Upper lobe of left lung (tissue), 6 donors: Measurements from ENCODE around the gene HOXA7. TPM values are rescaled to one million over a fixed set of nuclear protein-coding genes. Genes with fewer than 3 reads are reported as not detected.

ENCODE experiments used
- ATAC-seq, 2 donors: fragments of 200-7000 bp; cut with Tn5 transposase; one replicate each; pipeline ENCODE4 v1.9.1; 2022; ENCODE audit warnings: mild to moderate bottlenecking in 2 of 2, moderate library complexity in 2 of 2; ENCODE audit not compliant: low FRiP score in 2 of 2
- DNase-seq, 2 donors: peaks; one replicate each; pipeline ENCODE4 v3.0.0-alpha.2; 2019 to 2020
- H3K27ac ChIP-seq, 4 donors: fragments of 200-600 bp; sonication (generic); one replicate each; pipeline ENCODE4 v1.5.1; 2016 to 2019
- H3K27me3 ChIP-seq, 4 donors: fragments of 200-600 bp; sonication (generic); one replicate each; pipeline ENCODE4 v1.5.1; 2017 to 2019
- H3K36me3 ChIP-seq, 4 donors: fragments of 200-600 bp; sonication (generic); one replicate each; pipeline ENCODE4 v1.5.1; 2016 to 2019
- H3K4me1 ChIP-seq, 4 donors: fragments of 200-600 bp; sonication (generic); one replicate each; pipeline ENCODE4 v1.5.1; 2018 to 2019
- H3K4me3 ChIP-seq, 4 donors: fragments of 200-600 bp; sonication (generic); one replicate each; pipeline ENCODE4 v1.5.1; 2017 to 2019; ENCODE audit warnings: mild to moderate bottlenecking in 2 of 4, moderate library complexity in 1 of 4
- H3K9me3 ChIP-seq, 4 donors: fragments of 200-600 bp; sonication (generic); one replicate each; pipeline ENCODE4 v1.5.1; 2018 to 2019
- EP300 ChIP-seq, 4 donors: sonication (generic); formaldehyde crosslinking; IDR thresholded peaks; one replicate each; pipeline ENCODE4 v1.5.1; 2017; ENCODE audit warnings: antibody characterized with exemption in 4 of 4, control low read depth in 2 of 4
- POLR2A ChIP-seq, 4 donors: fragments of 450-650 bp; IDR thresholded peaks; one replicate each; pipeline ENCODE4 v1.5.1; 2016 to 2017; ENCODE audit warnings: antibody characterized with exemption in 4 of 4, mild to moderate bottlenecking in 2 of 4
- POLR2AphosphoS5 ChIP-seq, 2 donors: sonication (generic); formaldehyde crosslinking; IDR thresholded peaks; one replicate each; pipeline ENCODE4 v1.5.1; 2017; ENCODE audit warnings: antibody characterized with exemption in 2 of 2
- WGBS, 2 donors: methylation state at CpG; one replicate each; pipeline ENCODE4 v1.1.5; 2017 to 2018; 5-methylcytosine and 5-hydroxymethylcytosine counted together
- total RNA-seq, 6 donors: library from RNA; depleted of rRNA in 4 of 6; stranded (reverse); fragments of >200 nt in 4 of 6; gene quantifications; one replicate each; pipeline versions ENCODE4 v1.1.0 to v1.2.1, GENCODE V29; 2016 to 2021
- TF ChIP-seq, protein P1 (sequence below), 6 experiments: fragments of 450-650 bp in 4 of 6; fragments of 200-600 bp in 2 of 6; sonication (generic) in 2 of 6; IDR thresholded peaks; one replicate each; pipeline ENCODE4 v1.5.1; 2016 to 2019; ENCODE audit warnings: antibody characterized with exemption in 6 of 6
- donor health status: DM: no; HTN: no; CAD: no; lungs with moderate emphysema.
- donor health status: DM: no; HTN: yes; CAD: no; lungs with severe emphysema.

HOXA7 gene
- total RNA-seq, 6 donors from 2014 or later, result 0.46 to 3.3 (median 2.5) TPM; not detected in 2

DNA sequence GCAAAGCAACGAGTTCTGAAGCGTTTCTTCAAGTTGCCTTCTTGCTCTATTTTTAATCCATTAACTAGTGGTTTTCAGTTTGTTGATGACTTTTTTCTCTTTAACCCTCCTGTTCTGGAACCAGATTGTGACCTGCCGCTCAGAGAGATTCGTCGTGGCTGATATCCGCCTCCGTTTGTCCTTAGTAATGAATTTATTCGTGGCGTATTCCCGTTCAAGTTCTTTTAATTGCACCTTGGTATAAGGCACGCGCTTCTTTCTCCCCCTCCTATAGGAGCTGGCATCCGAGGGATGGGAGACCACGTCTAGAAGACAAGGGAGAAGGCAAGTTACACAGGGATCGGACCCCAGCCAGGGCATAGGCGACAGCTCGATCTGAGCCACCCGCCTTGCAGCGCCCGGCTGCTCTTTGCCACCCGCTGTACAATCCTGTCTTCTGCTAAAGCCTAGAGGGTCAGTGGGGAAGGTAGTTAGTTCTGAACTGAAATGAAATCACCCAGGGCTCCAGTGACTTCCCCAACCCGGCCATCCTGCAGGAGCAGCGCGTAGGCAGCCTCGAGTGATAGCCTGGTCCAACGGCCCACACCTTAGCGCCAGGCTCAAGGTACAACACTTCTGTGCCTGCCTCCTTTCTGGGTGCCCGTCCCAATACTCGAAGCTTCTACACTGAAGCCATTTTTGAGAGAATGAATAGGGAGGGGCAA lies 41.8 kb upstream of the HOXA7 start:
- peak overlapping the region in 1 of 4 donors; percentile 43 for H3K4me3 ChIP-seq
- no peaks in the 10 kb centered on the region for H3K9me3 ChIP-seq
- TF ChIP-seq, protein P1, sequence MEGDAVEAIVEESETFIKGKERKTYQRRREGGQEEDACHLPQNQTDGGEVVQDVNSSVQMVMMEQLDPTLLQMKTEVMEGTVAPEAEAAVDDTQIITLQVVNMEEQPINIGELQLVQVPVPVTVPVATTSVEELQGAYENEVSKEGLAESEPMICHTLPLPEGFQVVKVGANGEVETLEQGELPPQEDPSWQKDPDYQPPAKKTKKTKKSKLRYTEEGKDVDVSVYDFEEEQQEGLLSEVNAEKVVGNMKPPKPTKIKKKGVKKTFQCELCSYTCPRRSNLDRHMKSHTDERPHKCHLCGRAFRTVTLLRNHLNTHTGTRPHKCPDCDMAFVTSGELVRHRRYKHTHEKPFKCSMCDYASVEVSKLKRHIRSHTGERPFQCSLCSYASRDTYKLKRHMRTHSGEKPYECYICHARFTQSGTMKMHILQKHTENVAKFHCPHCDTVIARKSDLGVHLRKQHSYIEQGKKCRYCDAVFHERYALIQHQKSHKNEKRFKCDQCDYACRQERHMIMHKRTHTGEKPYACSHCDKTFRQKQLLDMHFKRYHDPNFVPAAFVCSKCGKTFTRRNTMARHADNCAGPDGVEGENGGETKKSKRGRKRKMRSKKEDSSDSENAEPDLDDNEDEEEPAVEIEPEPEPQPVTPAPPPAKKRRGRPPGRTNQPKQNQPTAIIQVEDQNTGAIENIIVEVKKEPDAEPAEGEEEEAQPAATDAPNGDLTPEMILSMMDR (IDR thresholded peaks at IDR 0.05), result no peak
- TF ChIP-seq POLR2A (IDR thresholded peaks at IDR 0.05) (no peak), POLR2AphosphoS5 (IDR thresholded peaks at IDR 0.05) (no peak), EP300 (IDR thresholded peaks at IDR 0.05) (no peak)
- H3K36me3 ChIP-seq, result no peaks in the 10 kb centered on the region
- peaks cover 3 to 92% (median 60%) of the 10 kb centered on the region in 4 donors for H3K27me3 ChIP-seq
- H3K27ac ChIP-seq, result no peak overlapping the region
- peaks cover 26 to 42% (median 31%) of the 10 kb centered on the region in 4 donors for H3K4me1 ChIP-seq
- 13 to 15% methylated on average over 29 of the region's 29 CpGs for WGBS, 2 donors
- DNase-seq (peak in 1 of 2 donors; percentile 46), ATAC-seq (no peak)

DNA sequence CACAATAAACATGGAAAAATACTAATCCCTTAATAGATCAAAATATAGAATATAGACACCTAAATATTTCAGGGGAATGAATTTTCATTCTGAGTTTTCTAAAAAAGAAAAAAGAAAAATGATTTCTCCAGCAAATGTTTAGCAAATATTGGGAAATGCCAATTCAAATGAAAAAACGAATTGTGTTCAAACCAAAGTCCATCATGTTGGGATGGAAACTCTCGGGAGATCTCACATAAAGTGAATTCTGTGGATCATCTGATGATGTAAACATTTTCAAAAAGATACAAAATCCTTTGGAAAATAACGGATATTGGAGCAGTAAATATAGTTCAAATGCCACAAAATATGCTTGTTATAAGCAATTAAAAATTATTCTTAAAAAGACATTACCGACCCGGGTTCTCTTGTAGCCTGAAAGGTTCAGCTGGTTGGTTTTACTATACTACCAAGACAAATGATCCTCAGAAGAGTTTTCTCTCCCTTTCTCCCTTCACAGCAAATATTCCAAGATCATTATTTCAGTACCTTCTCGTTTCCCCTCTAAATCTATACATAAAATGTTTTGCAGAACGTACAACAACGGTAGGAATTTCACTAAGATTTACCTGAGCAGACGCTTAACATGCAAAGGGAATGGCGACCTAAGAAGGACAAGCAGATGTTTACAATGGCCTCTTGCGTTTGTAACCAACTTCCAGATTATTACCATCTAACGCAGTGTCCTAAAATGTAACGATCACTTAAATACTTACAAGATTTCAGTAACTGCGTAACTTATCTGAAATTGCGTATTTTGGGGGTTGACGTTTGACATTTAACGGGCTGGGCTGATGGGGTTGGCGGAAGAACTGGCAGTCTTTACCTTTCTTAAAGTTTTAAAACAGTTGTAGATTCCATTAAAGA lies 40.9 kb upstream of the HOXA7 start:
- DNase-seq, result no peak
- no peak overlapping the region for H3K4me3 ChIP-seq
- H3K9me3 ChIP-seq, result no peaks in the 10 kb centered on the region
- 18 to 21% methylated on average over 18 of the region's 18 CpGs for WGBS, 2 donors
- no peaks in the 10 kb centered on the region for H3K36me3 ChIP-seq
- no peak overlapping the region for H3K27ac ChIP-seq
- TF ChIP-seq POLR2A (IDR thresholded peaks at IDR 0.05) (no peak), EP300 (IDR thresholded peaks at IDR 0.05) (no peak), POLR2AphosphoS5 (IDR thresholded peaks at IDR 0.05) (no peak)
- TF ChIP-seq, protein P1 (IDR thresholded peaks at IDR 0.05), result no peak
- peaks cover 35 to 50% (median 39%) of the 10 kb centered on the region in 4 donors for H3K4me1 ChIP-seq
- no peak for ATAC-seq
- H3K27me3 ChIP-seq, result peaks cover 2 to 93% (median 63%) of the 10 kb centered on the region in 4 donors

DNA sequence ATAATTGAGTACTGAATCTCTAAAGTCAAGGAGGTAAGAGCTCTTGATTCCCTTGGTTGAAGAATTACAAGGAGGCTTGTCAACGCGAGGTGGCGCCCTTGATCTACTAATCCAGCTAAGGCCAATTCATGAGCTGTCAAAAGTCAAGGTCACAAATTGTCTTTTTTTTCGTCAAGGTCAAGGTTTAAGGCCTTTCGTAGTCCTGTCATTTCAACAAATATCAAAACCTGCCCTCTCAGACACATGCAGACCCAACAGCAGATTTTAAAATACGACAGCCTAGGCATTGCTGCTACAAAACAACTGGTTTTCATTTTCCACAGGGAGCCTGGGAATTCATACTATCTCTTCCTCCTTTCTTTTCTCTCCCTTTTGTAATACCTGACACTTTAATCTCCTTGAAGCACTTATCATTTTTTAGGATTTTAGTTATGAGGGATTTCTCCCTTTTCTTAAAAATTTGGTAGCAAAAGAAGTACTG lies 39.9 kb upstream of the HOXA7 start:
- H3K27ac ChIP-seq, result no peak overlapping the region
- TF ChIP-seq POLR2AphosphoS5 (IDR thresholded peaks at IDR 0.05), result no peak
- TF ChIP-seq, protein P1 (IDR thresholded peaks at IDR 0.05), result peak; percentile 47 to 77 (median 74)
- no peak overlapping the region for H3K4me3 ChIP-seq
- H3K9me3 ChIP-seq, result no peaks in the 10 kb centered on the region
- 2 to 4% methylated on average over 6 of the region's 6 CpGs for WGBS, 2 donors
- peak in 1 of 2 donors; percentile 58 for ATAC-seq
- DNase-seq, result peak in 1 of 2 donors; percentile 79
- H3K36me3 ChIP-seq, result no peaks in the 10 kb centered on the region
- peaks cover 35 to 46% (median 41%) of the 10 kb centered on the region in 4 donors for H3K4me1 ChIP-seq
- peaks cover 2 to 93% (median 62%) of the 10 kb centered on the region in 4 donors for H3K27me3 ChIP-seq

DNA sequence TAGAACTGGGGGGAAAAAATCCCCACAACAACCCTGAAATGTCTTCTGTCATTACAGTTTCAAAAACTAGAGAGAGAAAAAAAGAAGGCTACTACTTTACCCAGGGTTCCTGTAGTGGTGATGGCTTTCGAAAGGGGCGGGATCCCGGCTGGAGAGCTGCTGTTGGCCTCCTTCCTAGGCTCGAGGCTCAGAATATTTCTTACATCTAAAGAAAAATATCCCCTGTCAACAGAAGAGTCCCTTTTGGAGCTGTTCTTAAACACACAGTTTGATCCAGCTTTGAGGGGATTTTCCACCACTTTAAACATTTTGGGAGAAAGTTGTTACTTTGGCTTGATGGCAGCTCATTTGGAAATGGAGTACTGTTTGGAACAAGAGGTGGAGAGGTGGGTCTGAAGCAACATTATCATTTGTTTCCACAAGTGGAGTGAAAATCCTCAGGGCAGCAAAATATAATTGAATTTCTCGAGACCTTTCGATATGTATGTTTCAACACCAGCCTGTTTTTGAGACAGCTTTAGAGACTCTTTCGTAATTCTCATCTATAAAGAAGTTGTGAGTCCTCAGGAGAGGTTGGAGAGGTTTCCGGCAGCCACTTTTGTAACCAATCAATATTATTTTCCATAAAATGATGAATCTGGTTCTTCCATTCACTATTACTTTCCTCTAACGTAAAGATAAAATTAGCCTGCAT lies 38.4 kb upstream of the HOXA7 start:
- H3K9me3 ChIP-seq, result no peaks in the 10 kb centered on the region
- H3K27me3 ChIP-seq, result peaks cover 0 to 93% (median 57%) of the 10 kb centered on the region in 4 donors
- WGBS, 2 donors, result 31% methylated on average over 9 of the region's 9 CpGs
- H3K4me1 ChIP-seq, result peaks cover 23 to 31% (median 27%) of the 10 kb centered on the region in 4 donors
- no peaks in the 10 kb centered on the region for H3K36me3 ChIP-seq
- no peak overlapping the region for H3K4me3 ChIP-seq
- DNase-seq (no peak), ATAC-seq (no peak)
- TF ChIP-seq POLR2A (IDR thresholded peaks at IDR 0.05), result no peak
- no peak for TF ChIP-seq POLR2AphosphoS5 (IDR thresholded peaks at IDR 0.05)
- TF ChIP-seq EP300 (IDR thresholded peaks at IDR 0.05), result no peak
- TF ChIP-seq, protein P1 (IDR thresholded peaks at IDR 0.05), result no peak
- H3K27ac ChIP-seq, result no peak overlapping the region
